Adrenal gland (tissue), 5 donors: ENCODE data around the gene UBA7.

ENCODE experiments used
- POLR2A ChIP-seq, 2 donors: fragments of 450-650 bp; IDR thresholded peaks; one replicate each; pipeline ENCODE4 v1.6.1; 2017; ENCODE audit warnings: antibody characterized with exemption in 2 of 2, mild to moderate bottlenecking in 2 of 2, moderate library complexity in 1 of 2
- TF ChIP-seq, protein P1 (sequence below), 6 experiments: fragments of 450-650 bp in 4 of 6; fragments of 200-600 bp in 2 of 6; sonication (generic) in 1 of 6; IDR thresholded peaks; 1 replicate in 5 of 6; 2 replicates in 1 of 6; pipeline versions ENCODE4 v1.5.1 to v1.8.0; 2016 to 2021; ENCODE audit warnings: antibody characterized with exemption in 6 of 6, mild to moderate bottlenecking in 2 of 6, moderate library complexity in 1 of 6
- donor health status: DM: no; HTN: no; CAD: no.

DNA sequence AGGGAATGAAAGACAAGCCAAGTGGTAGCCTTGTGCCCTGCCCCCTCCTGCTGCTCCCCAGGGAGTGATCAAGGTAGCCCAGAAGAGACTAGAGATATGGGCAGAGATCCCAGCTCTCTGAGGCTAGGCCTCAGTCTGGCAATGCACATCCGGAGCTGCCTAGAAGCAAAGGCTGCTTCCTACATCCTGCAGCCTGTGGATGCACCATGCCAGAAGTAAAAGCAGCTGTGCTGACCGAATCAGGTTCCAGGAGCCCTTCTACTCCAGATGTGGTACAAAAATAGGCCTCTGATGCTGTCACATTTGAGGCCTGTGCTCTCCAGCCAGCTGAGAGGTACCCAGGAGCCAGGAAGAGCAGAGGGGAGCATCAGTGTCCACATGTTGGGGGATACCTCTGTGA lies 26.6 kb upstream of the UBA7 start:
- no peak for TF ChIP-seq POLR2A (IDR thresholded peaks at IDR 0.05)
- TF ChIP-seq, protein P1, sequence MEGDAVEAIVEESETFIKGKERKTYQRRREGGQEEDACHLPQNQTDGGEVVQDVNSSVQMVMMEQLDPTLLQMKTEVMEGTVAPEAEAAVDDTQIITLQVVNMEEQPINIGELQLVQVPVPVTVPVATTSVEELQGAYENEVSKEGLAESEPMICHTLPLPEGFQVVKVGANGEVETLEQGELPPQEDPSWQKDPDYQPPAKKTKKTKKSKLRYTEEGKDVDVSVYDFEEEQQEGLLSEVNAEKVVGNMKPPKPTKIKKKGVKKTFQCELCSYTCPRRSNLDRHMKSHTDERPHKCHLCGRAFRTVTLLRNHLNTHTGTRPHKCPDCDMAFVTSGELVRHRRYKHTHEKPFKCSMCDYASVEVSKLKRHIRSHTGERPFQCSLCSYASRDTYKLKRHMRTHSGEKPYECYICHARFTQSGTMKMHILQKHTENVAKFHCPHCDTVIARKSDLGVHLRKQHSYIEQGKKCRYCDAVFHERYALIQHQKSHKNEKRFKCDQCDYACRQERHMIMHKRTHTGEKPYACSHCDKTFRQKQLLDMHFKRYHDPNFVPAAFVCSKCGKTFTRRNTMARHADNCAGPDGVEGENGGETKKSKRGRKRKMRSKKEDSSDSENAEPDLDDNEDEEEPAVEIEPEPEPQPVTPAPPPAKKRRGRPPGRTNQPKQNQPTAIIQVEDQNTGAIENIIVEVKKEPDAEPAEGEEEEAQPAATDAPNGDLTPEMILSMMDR (IDR thresholded peaks at IDR 0.05) = no peak
